Karpas-422 (cell line): ENCODE results near the gene HMGCLL1. TPM values are rescaled to one million over a fixed set of nuclear protein-coding genes. Genes with fewer than 3 reads are reported as not detected.
A peak's percentile ranks its signal among the peaks of the same experiment; 100 is the strongest.

Experiments
- DNase-seq: peaks from one replicate; pipeline ENCODE4 v3.0.0-alpha.2; 2015
- H2AFZ ChIP-seq: fragments of 200-600 bp; sonication (generic); 2 replicates; pipeline ENCODE4 v1.6.1; 2014; ENCODE audit warnings: antibody characterized with exemption, low read length, mixed read lengths
- H3K27ac ChIP-seq: fragments of 200-600 bp; sonication (generic); 2 replicates; pipeline ENCODE4 v1.5.1; 2014; ENCODE audit warnings: mild to moderate bottlenecking, low read length, moderate library complexity
- H3K27me3 ChIP-seq: fragments of 200-600 bp; sonication (generic); 2 replicates; pipeline ENCODE4 v1.6.1; 2014; ENCODE audit warnings: low read length, mixed read lengths
- H3K36me3 ChIP-seq: fragments of 200-600 bp; sonication (generic); 2 replicates; pipeline ENCODE4 v1.6.1; 2014; ENCODE audit warnings: low read length, mixed read lengths; ENCODE audit not compliant: insufficient read depth
- H3K4me1 ChIP-seq: fragments of 200-600 bp; sonication (generic); 2 replicates; pipeline ENCODE4 v1.6.1; 2014; ENCODE audit warnings: mild to moderate bottlenecking, low read length, mixed read lengths
- H3K4me2 ChIP-seq: fragments of 200-600 bp; sonication (generic); 2 replicates; pipeline ENCODE4 v1.6.1; 2014; ENCODE audit warnings: low read length, low read depth, mild to moderate bottlenecking; ENCODE audit not compliant: poor library complexity, severe bottlenecking
- H3K4me3 ChIP-seq: fragments of 200-600 bp; sonication (generic); 2 replicates; pipeline ENCODE4 v1.5.1; 2014; ENCODE audit warnings: mild to moderate bottlenecking, antibody characterized with exemption, low read length, mixed read lengths
- H3K79me2 ChIP-seq: fragments of 200-600 bp; sonication (generic); 2 replicates; pipeline ENCODE4 v1.6.1; 2014; ENCODE audit warnings: mild to moderate bottlenecking, low read length, mixed read lengths
- H3K9ac ChIP-seq: fragments of 200-600 bp; sonication (generic); 2 replicates; pipeline ENCODE4 v1.6.0; 2014; ENCODE audit warnings: low read length
- H3K9me2 ChIP-seq: fragments of 200-600 bp; sonication (generic), shearing (Covaris generic); replicated peaks from 2 replicates; pipeline ENCODE4 v1.6.0; 2014; ENCODE audit warnings: mild to moderate bottlenecking, low read length, moderate library complexity; ENCODE audit not compliant: insufficient read depth
- H3K9me3 ChIP-seq: fragments of 300-700, 200-600 bp; sonication (generic); 2 replicates; pipeline ENCODE4 v1.6.1; 2014; ENCODE audit warnings: low read length, mixed read lengths
- H4K20me1 ChIP-seq: fragments of 200-600 bp; sonication (generic); 2 replicates; pipeline ENCODE4 v1.6.1; 2014; ENCODE audit warnings: mild to moderate bottlenecking, antibody characterized with exemption, low read length, low read depth; ENCODE audit not compliant: insufficient read depth
- total RNA-seq: library from RNA; depleted of rRNA; stranded (reverse); fragments of >200 nt; shearing (Covaris generic); gene quantifications from 2 replicates; pipeline ENCODE4 v1.2.3, GENCODE V29; 2014; ENCODE audit warnings: low replicate concordance; rRNA removed

The HMGCLL1 gene
- total RNA-seq, result not detected in 2 replicates

- Histone ChIP-seq H3K9ac (no peak within 1 kb of the TSS), H3K4me1 (no peaks in the 10 kb centered on the region), H3K9me2 (no peaks in the 10 kb centered on the region), H3K4me3 (no peak within 1 kb of the TSS), H2AFZ (no peak within 1 kb of the TSS), H3K27me3 (no peaks in the 10 kb centered on the region), H3K27ac (no peak within 1 kb of the TSS), H3K79me2 (no peaks in the 10 kb centered on the region), H3K4me2 (no peak within 1 kb of the TSS), H3K9me3 (peaks cover under 1% of the 10 kb centered on the region; the same call in 1 of the 2 replicates), H3K36me3 (no peaks in the 10 kb centered on the region), H4K20me1 (no peaks in the 10 kb centered on the region)
- no peak for DNase-seq
These were observed at the start of gene HMGCLL1 for GRCh38 chr6:55578537-55579363. HMGCLL1 (minus strand) TSS chr6:55579192; CDS start chr6:55579055, 137 bp downstream.

- no peaks in the 10 kb centered on the region for H3K27me3 ChIP-seq
- H2AFZ ChIP-seq, result no peak overlapping the region
- H4K20me1 ChIP-seq, result no peaks in the 10 kb centered on the region
- DNase-seq, result no peak
- no peak overlapping the region for H3K27ac ChIP-seq
- H3K9me3 ChIP-seq, result no peaks in the 10 kb centered on the region; the same call in 1 of the 2 replicates
- H3K36me3 ChIP-seq, result no peaks in the 10 kb centered on the region
- H3K4me3 ChIP-seq, result no peak overlapping the region
- no peak overlapping the region for H3K4me2 ChIP-seq
- H3K9ac ChIP-seq, result no peak overlapping the region
- H3K79me2 ChIP-seq, result no peaks in the 10 kb centered on the region
- no peaks in the 10 kb centered on the region for H3K4me1 ChIP-seq
- H3K9me2 ChIP-seq, result no peaks in the 10 kb centered on the region
These were observed 43.0 kb upstream of the HMGCLL1 start for GRCh38 chr6:55621993-55622392.

GRCh38 chr6:55621244-55621643 lies 42.3 kb upstream of the HMGCLL1 start:
- Histone ChIP-seq H3K4me1 (no peaks in the 10 kb centered on the region), H3K4me3 (no peak overlapping the region), H3K4me2 (no peak overlapping the region), H4K20me1 (no peaks in the 10 kb centered on the region), H3K9me2 (no peaks in the 10 kb centered on the region), H3K9ac (no peak overlapping the region), H3K27me3 (no peaks in the 10 kb centered on the region), H3K27ac (no peak overlapping the region), H3K79me2 (no peaks in the 10 kb centered on the region), H3K9me3 (no peaks in the 10 kb centered on the region; the same call in 1 of the 2 replicates), H3K36me3 (no peaks in the 10 kb centered on the region), H2AFZ (no peak overlapping the region)
- DNase-seq, result no peak

- H3K27ac ChIP-seq, result no peak overlapping the region
- no peaks in the 10 kb centered on the region for H3K9me3 ChIP-seq
- no peak overlapping the region for H3K4me3 ChIP-seq
- no peaks in the 10 kb centered on the region for H3K36me3 ChIP-seq
- H3K9ac ChIP-seq, result no peak overlapping the region
- H4K20me1 ChIP-seq, result no peaks in the 10 kb centered on the region
- H3K4me1 ChIP-seq, result no peaks in the 10 kb centered on the region
- H3K4me2 ChIP-seq, result no peak overlapping the region
- H3K79me2 ChIP-seq, result no peaks in the 10 kb centered on the region
- H3K27me3 ChIP-seq, result no peaks in the 10 kb centered on the region
- peak; percentile 73 for DNase-seq
- H3K9me2 ChIP-seq, result no peaks in the 10 kb centered on the region
- H2AFZ ChIP-seq, result no peak overlapping the region
These were observed 38.3 kb upstream of the HMGCLL1 start for GRCh38 chr6:55617272-55617671.

- H3K4me2 ChIP-seq, result no peak overlapping the region
- no peaks in the 10 kb centered on the region for H3K79me2 ChIP-seq
- H3K4me3 ChIP-seq, result no peak overlapping the region
- H2AFZ ChIP-seq, result no peak overlapping the region
- H3K9me2 ChIP-seq, result no peaks in the 10 kb centered on the region
- DNase-seq, result no peak
- no peaks in the 10 kb centered on the region for H4K20me1 ChIP-seq
- no peak overlapping the region for H3K9ac ChIP-seq
- H3K27me3 ChIP-seq, result no peaks in the 10 kb centered on the region
- no peaks in the 10 kb centered on the region for H3K9me3 ChIP-seq
- no peaks in the 10 kb centered on the region for H3K36me3 ChIP-seq
- H3K4me1 ChIP-seq, result no peaks in the 10 kb centered on the region
- no peak overlapping the region for H3K27ac ChIP-seq
These were observed 25.0 kb upstream of the HMGCLL1 start for GRCh38 chr6:55604021-55604420.

GRCh38 chr6:55601120-55601519 lies 22.1 kb upstream of the HMGCLL1 start:
- Histone ChIP-seq H3K4me3 (no peak overlapping the region), H3K79me2 (no peaks in the 10 kb centered on the region), H3K9me3 (no peaks in the 10 kb centered on the region), H3K27me3 (no peaks in the 10 kb centered on the region), H3K4me2 (no peak overlapping the region), H3K36me3 (no peaks in the 10 kb centered on the region), H3K4me1 (no peaks in the 10 kb centered on the region), H2AFZ (no peak overlapping the region), H3K27ac (no peak overlapping the region), H3K9me2 (no peaks in the 10 kb centered on the region), H4K20me1 (no peaks in the 10 kb centered on the region), H3K9ac (no peak overlapping the region)
- no peak for DNase-seq

- no peaks in the 10 kb centered on the region for H4K20me1 ChIP-seq
- H3K9ac ChIP-seq, result no peak overlapping the region
- no peak overlapping the region for H2AFZ ChIP-seq
- no peak overlapping the region for H3K4me2 ChIP-seq
- H3K9me2 ChIP-seq, result no peaks in the 10 kb centered on the region
- DNase-seq, result no peak
- H3K27ac ChIP-seq, result no peak overlapping the region
- no peaks in the 10 kb centered on the region for H3K9me3 ChIP-seq
- no peaks in the 10 kb centered on the region for H3K36me3 ChIP-seq
- H3K27me3 ChIP-seq, result 0 out of 2 replicates have a peak, but pooled peaks cover 3% of the 10 kb centered on the region
- no peaks in the 10 kb centered on the region for H3K79me2 ChIP-seq
- no peak overlapping the region for H3K4me3 ChIP-seq
- no peaks in the 10 kb centered on the region for H3K4me1 ChIP-seq
These were observed 15.4 kb upstream of the HMGCLL1 start for GRCh38 chr6:55594442-55594841.

GRCh38 chr6:55584654-55585354 lies 5.8 kb upstream of the HMGCLL1 start:
- Histone ChIP-seq H3K4me3 (no peak overlapping the region), H3K4me2 (no peak overlapping the region), H3K9me2 (no peaks in the 10 kb centered on the region), H4K20me1 (no peaks in the 10 kb centered on the region), H3K79me2 (no peaks in the 10 kb centered on the region), H3K9ac (no peak overlapping the region), H3K4me1 (no peaks in the 10 kb centered on the region), H3K27me3 (no peaks in the 10 kb centered on the region), H3K27ac (no peak overlapping the region), H2AFZ (no peak overlapping the region), H3K36me3 (no peaks in the 10 kb centered on the region), H3K9me3 (no peaks in the 10 kb centered on the region)
- DNase-seq, result no peak
